ENCODE results near the gene ZMIZ1.

DNA sequence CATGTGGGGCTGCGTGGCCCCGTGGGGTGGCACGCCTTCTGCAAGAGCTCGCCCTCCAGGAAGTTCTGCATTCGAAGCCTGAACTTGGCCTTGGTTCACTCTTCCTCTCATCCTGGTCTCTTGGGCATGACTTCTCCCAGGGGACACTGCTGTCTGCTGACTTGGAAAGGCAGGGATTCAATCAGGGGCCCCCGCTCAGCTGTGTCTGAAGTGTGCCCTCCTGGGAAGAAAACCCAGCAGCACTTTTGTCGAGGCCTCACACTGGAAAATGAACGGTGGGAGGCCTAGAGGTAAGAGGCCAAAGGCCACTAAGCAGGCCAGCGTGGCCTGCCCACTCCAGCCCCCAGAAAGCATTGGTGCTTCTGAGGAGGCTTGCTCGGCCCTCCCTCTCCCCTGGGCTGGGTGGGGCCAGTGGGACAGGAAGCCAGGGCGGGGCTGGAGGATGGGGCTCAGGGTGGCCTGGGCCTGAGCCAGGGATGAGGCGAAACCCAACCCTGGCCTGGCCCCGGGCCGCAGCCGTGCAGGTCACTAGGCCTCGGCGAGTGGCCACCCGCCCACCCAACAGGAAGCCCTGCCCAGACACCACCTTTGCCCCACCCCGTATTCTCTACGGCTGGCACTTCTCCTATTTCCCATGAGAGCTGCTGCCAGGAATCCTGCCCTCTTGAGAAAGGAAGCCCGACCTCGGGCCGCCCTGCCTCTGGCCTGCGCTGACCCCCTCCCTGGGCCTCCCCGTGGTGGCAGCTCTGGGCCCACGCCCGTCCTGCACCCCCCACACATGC, 81.1 kb downstream of the ZMIZ1 start:
- TF ChIP-seq POLR2A (IDR thresholded peaks at IDR 0.05; ENCODE audit: low read length) (0 out of 2 replicates have a peak, but pooled peaks have one; percentile 8), CTCF (IDR thresholded peaks at IDR 0.05) (no peak), CHD4 (IDR thresholded peaks at IDR 0.05; ENCODE audit: borderline replicate concordance) (no peak), CBX8 (IDR thresholded peaks at IDR 0.05) (no peak), POLR2AphosphoS2 (conservative IDR thresholded peaks at IDR 0.05; ENCODE audit: low read length) (no peak), CHD2 (IDR thresholded peaks at IDR 0.05; ENCODE audit: low read length, partially characterized antibody) (no peak), KDM5A (IDR thresholded peaks at IDR 0.05) (no peak), MAFK (IDR thresholded peaks at IDR 0.05; ENCODE audit: partially characterized antibody) (no peak)
- TF ChIP-seq, protein P1, sequence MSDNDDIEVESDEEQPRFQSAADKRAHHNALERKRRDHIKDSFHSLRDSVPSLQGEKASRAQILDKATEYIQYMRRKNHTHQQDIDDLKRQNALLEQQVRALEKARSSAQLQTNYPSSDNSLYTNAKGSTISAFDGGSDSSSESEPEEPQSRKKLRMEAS (IDR thresholded peaks at IDR 0.05): peak; percentile 68; the same call in 1 of the 2 replicates
- TF ChIP-seq, protein P2, sequence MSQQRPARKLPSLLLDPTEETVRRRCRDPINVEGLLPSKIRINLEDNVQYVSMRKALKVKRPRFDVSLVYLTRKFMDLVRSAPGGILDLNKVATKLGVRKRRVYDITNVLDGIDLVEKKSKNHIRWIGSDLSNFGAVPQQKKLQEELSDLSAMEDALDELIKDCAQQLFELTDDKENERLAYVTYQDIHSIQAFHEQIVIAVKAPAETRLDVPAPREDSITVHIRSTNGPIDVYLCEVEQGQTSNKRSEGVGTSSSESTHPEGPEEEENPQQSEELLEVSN (IDR thresholded peaks at IDR 0.05; ENCODE audit: borderline replicate concordance, low read depth): peak; percentile 32; the same call in 1 of the 2 replicates
